ENCODE data around the gene CACNA1G.

Gene CACNA1G

DNA sequence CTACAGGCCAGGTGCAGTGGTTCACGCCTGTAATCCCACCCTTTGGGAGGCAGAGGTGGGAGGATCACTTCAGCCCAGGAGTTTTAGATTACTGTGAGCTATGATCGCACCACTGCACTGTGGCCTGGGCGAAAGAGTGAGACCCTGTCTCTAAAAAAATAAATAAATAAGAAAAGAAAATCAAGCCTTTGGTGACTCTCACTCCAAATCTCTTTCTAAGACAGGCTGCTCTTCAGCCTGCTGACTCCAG lies 75.1 kb downstream of the CACNA1G start:
- DNase-seq = no peak

DNA sequence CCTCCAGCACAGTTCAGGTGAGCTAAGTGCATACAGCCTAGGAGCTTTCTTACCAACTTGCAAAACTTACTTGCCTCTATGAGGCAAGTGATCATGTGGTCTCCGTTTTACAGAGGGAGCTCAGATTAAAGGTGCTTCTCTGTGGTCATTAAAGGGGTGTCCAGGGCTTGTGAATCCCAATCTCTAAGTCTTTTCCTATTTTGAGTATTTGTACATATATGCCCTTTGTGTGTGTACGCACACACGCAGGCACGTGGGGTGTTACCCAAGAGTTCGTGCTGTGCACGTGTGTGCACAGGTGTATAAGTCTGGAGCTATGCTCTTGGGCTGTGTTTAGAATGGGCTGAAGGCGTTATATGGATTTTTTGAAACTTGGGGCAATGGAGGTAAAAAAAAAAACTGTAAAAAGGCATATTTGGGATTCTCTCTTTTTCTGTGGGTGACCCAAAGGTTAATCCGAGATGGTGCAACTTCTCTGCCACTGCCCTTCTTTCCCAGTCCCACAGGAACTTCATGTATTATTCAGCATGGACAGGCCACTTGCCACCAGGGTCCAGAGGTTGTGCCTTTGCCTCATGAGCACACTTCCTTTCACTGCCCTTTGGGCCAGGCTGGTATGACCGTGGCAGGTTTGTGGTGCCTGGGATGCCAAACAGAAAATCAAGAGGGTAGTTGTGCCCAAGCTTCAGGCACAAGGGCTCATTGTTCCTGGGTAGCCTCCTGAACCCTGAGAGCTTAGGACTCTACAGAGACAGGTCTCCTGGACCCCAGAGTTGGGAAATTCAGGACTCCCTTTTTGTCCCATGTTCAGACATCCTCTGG lies 75.7 kb downstream of the CACNA1G start:
- DNase-seq = no peak

DNA sequence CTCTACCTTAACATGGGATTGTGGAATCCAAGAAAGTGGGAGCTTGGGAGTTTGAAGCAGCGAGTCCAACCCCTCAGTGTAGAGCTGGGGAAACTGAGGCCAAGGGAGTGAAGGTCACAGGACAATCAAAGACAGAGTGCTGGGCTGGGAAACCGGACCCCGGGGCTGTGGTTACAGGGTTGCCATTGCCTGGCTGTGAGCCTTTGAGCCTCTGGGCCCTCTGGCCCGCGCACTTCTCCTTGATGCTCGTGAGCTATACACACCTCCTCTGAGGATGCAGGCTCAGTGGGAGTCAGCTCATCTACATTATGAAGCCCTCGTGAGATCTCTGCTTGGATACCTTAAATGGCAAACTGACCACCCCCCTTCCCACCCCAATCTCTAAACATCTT lies 76.3 kb downstream of the CACNA1G start:
- no peak for DNase-seq

DNA sequence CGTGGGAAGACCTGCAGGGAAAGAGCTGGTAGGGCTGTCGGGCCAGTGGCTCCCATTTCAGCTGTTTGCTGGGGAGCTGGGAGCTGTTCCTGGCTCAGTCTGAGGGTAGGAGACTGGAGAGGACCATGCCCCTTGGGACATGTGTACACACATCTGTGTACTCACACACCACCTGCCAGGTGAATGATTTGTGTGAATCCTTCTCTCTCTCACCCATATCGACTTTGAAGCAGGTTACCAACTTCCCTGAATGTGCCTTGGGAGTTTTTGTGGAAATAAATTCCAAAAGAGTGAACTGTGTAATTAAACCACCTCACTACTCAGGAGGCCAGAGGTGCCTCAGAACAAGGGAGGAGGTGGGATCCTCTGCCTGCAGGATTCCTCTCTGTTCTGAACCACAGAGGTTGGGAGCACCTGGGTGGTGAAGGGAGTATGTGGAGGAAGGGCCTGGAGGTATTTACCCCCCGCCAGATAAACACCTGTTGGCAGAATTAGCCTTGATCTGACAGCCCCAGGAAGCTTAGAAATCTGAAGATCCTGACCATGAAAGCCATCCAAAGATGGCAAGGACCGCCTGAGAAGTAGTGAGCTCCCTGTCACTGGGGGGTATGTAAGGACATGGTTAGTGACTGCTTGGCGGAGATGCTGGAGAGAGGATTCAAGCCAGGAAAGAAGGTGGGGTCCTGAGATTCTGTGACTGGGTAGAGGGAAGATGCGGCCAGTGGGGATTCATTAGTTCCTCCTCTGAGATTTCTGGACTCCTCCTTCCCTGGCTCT lies 77.5 kb downstream of the CACNA1G start:
- DNase-seq = no peak

DNA sequence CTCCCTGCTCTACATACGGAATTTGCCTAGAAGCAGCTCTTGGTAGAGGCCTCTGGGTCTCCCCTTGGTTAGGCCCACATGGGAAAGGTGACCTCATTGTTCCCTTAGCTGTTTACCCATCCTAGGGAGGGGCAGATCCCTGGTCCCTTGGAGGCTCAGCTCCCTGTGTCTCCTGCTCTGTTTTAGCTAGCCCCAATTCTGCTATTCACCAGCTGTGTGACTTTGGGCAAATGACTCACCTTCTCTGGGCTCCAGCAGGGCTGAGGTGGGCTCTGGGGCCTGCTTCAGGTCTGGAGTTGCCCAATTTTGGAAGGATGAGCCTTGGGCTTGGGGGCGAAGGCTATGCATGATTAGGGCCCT lies 78.1 kb downstream of the CACNA1G start:
- DNase-seq = no peak

DNA sequence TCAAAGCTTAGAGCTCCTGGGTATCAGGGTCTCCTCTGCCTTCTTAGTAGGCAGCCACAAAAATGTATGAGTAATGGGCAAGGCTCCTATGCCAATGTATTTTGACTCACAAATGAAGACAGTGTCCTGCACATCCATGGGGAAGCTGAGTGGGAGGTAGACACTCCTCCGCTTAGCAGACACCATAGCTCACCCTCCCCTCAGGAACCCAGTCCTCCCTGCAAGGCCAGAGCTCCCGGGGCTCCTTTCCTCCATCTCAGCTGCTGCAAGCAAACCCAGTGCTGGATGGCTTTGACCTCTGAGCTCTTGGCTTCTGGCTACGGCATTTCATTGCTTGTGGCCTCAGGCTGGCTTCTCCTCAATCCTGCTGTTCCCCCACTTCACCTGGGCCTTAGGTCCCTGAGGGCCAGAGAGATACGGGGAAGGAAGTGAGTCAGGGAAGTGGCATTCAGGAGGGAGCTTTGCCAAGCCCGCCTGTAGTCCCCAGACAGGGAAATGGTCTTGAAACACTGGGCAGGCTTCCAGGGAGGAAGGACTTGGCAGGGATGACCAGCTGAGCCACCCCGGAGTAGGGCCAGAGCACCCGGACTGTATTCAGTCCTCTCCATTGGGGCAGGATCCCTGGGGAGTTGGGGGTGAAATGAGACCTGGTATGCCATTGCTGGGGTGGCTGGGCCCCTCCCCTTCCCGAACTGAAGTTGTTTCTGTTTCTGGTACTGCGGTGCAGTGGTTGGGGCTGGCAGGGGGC lies 78.6 kb downstream of the CACNA1G start:
- DNase-seq = no peak

DNA sequence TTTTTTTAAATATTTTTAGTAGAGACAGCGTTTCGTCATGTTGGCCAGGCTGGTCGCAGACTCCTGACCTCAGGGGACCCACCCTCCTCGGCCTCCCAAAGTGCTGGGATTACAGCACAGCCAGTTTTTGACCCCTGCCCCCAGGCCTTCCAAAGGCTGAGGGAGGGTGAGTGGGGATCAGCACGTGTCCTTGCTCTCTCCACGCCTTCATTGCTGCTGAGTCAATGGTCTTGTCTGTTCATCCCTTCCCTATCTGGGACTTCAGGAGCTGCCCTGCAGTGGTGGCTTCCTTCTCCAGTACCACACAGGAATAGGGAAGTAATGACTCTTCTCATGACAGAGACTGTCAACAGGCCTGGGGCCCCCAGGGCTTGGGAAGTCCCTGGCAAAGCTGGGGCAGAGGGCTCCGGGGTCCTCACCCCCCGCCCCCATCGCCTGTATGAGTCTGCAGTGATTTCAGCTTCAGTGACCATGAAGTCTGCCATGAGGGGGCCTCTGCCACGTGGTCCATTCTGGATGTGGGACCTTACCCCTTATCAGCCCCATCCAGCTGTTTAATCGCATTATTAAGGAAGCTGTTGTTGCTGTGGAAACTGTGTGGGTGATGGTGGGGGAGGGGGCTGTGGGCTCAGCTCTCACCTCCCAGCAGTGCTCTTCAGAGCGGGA lies 80.3 kb downstream of the CACNA1G start:
- DNase-seq = no peak

DNA sequence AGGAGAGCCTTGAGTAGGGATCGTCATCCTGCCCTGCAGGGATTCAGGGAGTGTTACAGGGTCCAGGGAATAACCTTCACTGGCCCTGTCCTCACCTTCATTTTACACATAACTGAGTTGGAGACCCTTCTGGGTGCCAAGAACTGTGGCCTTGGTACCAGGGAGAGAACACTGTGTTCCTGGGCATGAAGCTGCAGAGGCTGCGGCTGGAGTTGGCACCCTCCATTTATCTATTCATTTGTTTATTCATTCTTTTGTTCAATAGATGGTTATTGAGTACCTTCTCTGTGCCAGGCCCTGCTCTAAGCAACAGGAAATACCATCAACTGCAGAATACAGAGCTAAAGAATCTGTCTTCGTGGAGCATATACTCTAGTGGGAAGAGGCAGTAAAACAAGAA lies 80.8 kb downstream of the CACNA1G start:
- no peak for DNase-seq

DNA sequence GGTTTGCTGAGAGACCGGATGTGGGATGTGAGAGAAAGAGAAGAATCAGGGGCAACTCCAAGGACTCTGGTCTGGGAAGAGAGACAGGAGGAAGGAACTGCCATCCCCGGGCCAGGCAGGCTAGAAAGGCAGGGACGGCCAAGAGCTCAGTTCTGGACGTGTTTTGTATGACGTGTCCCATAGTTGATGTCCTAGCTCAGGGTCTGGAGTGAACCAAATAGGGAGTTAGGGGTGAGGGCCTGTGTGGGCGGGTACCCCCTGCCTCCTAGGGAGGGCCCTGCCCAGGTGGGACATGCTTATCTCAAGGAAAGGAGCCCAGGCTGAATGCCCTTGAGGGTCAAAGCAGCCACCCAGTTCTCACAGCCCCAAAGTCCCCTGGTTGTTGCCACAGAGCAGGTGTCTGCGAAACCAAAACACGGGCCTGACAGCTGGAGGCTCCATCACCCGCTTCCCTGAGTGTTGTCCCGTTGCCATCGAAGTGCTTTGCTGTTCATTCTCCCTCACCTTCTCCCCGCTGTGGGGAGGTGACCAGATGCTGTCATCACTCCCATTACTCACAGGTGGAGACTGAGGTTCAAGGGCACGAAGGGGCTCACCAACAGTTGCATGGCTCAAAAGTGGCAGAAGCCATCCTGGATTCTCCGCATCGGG lies 81.7 kb downstream of the CACNA1G start:
- DNase-seq = no peak

DNA sequence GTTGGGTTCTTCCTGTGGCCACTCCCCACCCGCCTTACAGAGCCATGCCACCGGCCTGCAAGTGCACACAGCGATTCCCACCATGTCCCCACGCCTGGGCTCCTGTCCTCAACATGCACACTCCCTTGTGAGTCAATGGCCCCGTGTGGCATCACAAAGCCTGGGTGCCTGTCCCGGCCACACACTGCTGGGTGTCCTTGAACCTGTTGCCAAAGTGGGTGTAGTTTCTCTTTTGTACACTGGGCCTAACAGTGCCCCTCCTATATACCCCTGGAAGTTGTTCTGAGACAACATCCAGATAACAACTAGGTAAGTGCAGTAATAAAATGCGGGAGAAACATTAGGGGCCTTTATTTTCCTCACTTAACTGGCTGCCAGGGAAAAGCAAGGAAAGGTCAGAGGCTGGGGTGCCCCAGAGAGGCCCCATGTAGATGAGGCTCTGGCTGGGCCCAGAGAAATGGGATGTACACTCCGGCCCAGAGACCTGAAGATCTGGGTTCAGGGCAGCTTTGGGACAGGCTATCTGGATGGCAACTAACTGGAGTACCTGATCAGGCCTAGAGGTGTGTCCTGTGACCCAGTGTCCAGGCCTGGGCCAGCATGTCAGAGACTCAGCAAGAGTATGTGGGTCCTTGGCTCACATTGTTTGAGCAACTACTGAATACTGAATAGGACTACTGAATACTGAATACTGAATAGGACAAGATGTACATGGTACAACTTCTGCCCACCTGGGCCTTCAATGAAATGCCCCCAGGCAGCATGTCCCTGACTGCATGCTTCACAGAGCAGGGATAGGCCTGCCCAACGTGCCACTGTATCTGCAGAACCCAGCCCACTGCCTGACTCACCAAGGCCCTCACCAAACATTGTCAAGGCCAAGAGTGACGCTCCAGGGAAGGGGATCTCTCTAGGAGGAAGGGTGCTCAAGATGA lies 82.5 kb downstream of the CACNA1G start:
- no peak for DNase-seq

DNA sequence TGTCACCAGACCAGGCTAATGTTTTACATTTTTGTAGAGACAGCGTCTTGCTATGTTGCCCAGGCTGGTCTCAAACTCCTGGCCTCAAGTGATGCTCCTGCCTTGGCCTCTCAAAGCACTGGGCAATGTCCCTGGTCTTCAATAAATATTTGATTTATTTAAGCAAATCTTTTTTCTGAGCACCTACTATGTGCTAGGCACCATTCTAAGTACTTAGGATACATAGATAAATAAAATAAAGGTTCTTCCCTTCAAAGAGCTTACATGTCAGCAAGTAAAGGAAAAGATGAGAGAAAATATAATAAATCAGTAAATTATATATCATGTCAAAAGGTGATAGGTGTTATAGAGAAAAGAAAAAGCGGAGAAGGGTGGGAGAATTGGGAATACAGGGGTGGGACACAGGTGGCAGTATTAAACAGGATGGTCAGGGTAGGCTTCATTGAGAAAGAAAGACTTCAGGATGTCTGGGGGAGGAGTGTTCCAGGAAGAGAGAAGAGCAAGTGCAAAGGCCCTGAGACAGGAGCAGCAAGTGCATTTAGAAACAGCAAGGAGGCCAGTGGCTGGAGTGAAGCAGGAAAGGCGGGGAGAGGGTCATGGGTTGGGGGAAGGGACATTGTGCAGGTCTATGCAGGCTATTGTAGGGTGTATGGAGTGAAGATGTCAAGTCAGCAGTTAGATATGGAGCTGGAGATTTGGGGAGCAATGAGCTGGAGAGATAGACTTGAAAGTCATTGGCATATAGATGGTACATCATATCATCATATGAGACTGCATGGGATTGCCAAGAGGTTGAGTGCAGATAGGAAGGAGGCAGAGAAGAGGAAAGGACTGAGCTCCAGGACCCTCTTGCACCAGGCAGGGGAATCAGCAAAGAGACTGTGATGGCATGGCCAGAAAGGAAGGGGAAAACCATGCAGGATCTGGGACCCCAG lies 85.5 kb downstream of the CACNA1G start:
- no peak for DNase-seq

DNA sequence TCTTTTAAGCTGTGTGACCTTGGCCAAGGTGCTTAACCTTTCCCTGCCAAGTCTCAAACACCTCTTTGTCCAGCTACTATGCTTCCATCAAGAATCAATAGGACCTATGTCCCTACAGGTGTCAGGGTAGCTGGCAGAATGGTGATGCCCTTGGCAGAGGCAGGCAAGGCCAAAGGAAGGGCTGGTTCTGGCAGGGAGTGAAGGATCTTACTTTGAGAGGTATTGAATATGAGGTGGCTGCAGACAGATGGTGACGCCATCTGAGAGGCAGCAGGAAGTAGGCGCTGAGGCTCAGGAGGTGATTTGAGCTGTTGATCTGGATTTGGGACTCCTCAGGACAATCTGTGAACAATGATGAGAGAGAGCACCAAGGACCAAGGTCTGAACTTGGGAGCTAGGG lies 86.7 kb downstream of the CACNA1G start:
- no peak for DNase-seq

DNA sequence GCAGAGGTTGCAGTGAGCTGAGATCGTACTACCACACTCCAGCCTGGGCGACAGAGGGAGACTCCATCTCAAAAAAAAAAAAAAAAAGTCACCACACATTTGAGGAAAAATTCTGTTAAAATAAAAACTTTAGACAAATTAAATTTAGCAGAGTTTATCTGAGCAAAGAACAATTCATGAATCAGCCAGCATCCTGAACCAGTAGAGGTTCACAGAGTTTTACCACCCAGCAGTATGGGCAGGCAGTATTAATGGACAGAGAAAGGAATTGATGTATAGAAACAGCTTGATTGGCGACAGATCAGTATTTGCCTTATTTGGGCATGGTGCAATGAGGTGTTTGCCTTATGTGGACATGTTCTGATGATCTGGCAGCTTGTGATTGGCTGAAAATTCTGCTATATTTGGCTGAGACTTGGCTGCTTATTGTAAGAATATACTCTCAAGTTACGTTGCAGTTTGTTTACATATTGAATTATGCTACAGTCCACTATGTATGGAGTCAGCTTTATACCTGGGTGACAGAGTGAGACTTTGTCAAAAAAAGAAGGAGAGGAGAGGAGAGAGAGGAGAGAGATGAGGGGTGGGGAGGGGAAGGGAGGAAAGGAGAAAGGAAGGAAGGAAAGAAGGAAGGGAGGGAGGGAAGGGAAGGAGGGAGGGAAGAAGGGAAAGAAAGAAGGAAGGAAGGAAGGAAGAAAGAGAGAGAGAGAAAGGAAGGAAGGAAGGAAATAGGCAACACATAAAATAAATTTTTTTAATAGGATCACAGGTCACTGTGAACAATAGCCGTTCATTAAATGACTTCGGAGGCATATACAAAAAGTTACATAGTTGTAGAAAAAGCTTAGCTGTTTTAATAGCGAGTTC lies 88.8 kb downstream of the CACNA1G start:
- DNase-seq = no peak

DNA sequence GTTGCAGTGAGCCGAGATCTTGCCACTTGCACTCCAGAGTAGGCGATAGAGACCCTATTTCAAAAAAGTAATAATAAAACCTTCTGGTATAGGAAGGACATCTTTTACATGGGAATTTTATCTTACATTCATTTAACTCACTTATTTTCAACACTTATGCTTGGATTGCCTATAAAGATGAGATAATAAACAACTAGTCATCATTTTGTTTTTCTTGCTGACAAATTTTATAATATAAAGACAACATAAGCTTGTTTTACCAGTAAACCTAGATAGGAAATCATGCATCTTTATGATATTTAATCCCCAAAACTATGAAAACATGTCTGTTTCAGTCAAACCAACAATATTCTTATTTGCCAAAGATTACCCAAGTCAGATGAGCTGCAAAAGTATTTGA lies 91.1 kb downstream of the CACNA1G start:
- no peak for DNase-seq

DNA sequence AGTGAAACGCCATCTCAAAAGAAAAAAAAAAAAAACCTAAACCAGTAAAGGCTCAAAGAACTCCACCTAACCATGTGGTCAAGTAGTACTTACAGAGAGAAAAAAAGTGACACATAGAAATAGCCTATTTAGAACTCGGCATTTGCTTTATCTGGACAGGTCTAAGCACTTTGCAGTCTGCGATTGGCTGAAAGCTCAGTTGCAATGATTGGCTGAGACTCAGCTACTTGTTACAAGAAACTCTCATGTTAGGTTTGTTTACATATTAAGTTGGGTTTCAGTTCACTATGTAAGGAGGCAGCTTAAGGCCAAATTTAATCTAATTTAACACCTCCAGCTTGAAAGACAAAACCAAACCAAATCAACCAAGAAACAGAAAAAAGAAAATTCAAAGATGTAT lies 93.2 kb downstream of the CACNA1G start:
- no peak for DNase-seq

DNA sequence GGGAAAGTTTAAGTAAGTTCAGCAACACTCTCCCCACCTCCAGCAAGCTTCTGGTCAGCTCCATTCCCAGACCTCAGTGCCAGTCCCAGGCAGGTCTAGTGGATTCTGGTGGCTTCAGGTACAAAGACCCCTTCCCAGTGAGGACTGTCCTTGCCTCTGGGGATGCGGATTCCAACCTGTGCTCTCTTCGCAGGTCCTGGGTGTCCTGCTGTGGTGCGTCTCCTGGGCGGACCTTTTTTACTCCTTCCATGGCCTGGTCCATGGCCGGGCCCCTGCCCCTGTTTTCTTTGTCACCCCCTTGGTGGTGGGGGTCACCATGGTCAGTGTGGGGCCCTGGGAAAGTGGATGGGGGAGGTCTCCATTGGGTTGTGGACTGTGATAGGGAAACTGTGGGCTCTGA lies 96.0 kb downstream of the CACNA1G start:
- DNase-seq = no peak

DNA sequence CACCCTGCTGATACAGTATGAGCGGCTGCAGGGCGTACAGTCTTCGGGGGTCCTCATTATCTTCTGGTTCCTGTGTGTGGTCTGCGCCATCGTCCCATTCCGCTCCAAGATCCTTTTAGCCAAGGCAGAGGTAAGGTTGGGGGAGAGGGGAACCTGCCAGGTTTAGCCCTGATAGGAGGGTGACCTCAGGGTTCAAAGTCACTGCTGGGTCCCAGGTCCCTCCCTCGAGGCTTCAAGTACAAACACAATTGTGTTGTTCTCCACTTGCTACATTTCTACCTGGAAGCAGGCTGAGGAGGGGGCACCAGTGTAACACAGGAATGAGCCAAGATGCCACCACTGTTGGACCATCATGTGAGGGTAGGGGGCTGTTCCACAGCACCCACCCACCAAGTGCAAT lies 96.5 kb downstream of the CACNA1G start:
- DNase-seq = no peak

DNA sequence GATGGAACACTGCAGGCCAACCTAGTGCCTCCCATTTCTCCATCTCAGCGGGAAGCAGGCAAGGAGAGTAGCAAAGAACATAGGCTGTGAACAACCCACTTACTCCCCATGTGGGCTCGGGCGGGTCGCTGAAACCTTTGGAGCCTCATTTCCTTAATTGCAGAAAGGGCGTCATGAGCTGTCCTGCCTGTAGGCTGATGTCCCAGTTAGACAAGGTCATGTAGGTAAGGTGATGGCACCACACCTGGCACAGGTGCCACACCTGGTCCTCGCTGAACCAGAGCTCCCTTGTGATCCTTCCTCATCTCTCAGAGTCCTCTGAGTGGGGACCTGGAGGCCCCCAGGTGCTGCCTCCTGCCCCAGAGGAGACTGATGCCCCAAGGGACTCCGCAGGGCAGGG lies 97.1 kb downstream of the CACNA1G start:
- no peak for DNase-seq

DNA sequence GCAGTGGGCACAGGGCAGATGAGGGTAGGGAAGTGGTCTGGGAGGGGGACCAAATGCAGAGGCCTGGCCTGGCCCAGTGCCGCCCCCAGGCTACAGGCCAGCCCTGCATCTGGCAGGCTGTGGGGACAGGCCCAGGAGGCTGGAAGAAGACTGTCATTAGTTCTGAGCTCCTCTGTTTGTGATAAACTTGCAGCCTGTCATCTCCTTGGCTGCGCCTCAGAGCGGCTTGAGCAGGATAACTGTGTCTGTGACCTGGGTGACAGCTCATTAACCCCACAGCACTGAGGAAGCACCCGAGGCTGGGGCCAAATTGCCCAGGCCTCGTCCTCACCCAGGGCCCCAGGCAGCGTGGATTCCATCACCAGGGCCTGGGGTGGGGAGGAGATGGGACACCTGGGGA lies 98.1 kb downstream of the CACNA1G start:
- no peak for DNase-seq

DNA sequence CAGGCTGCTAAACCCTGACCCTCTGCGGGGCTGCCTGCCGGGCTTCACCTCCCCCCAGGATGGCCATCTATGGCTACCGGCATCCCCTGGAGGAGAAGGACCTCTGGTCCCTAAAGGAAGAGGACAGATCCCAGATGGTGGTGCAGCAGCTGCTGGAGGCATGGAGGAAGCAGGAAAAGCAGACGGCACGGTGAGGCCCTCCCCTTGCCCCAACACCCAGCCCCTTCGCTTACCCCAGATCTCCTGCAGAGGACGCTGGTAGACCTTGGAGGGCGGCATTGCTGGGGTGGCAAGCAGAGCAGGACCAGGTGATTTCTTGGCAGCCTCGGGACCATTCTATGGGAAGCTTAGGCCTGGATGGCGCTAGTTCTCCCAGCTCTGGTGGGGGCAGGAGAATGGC lies 98.7 kb downstream of the CACNA1G start:
- no peak for DNase-seq
